Upper lobe of right lung (tissue), 1 donor: Measurements from ENCODE around the gene MAP3K5. TPM values are rescaled to one million over a fixed set of nuclear protein-coding genes. Genes with fewer than 3 reads are reported as not detected.

Experiments
- ATAC-seq: fragments of 200-7000 bp; cut with Tn5 transposase; one replicate; pipeline ENCODE4 v1.9.1; 2020; ENCODE audit warnings: mild to moderate bottlenecking, moderate library complexity
- DNase-seq: peaks from one replicate; pipeline ENCODE4 v3.0.0-alpha.2; 2020
- H3K27ac ChIP-seq: fragments of 200-600 bp; one replicate; pipeline ENCODE4 v1.8.0; 2022
- H3K27me3 ChIP-seq: fragments of 200-600 bp; one replicate; pipeline ENCODE4 v1.8.0; 2022; ENCODE audit warnings: mild to moderate bottlenecking
- H3K36me3 ChIP-seq: fragments of 200-600 bp; one replicate; pipeline ENCODE4 v1.8.0; 2022
- H3K4me1 ChIP-seq: fragments of 200-600 bp; one replicate; pipeline ENCODE4 v1.8.0; 2022
- H3K4me3 ChIP-seq: fragments of 200-600 bp; one replicate; pipeline ENCODE4 v1.8.0; 2022; ENCODE audit warnings: mild to moderate bottlenecking
- H3K9me3 ChIP-seq: fragments of 200-600 bp; one replicate; pipeline ENCODE4 v1.8.0; 2022
- intact Hi-C: fragments of 100-400 bp; cut with DNase I; formaldehyde crosslinking; loops from one replicate; pipeline ENCODE4 v1.11.0; 2022
- total RNA-seq: library from RNA; stranded (reverse); fragmentation: NEBNext Ultra II Directional; extraction: Animal tissue kit (Norgen Biotek cat#: 25700); gene quantifications from one replicate; pipeline ENCODE4 v1.2.1, GENCODE V29; 2021
- TF ChIP-seq, protein P1 (sequence below): fragments of 200-600 bp; IDR thresholded peaks from one replicate; pipeline ENCODE4 v1.8.0; 2022; ENCODE audit warnings: antibody characterized with exemption
- donor health status: DM: no; HTN: yes; CAD: no; lungs with severe emphysema.

MAP3K5 gene
- total RNA-seq, 1 donor from 2014 or later, result 32.5 TPM

- no peaks in the 10 kb centered on the region for H3K27me3 ChIP-seq
- H3K4me3 ChIP-seq, result no peak overlapping the region
- no peaks in the 10 kb centered on the region for H3K9me3 ChIP-seq
- no peak for ATAC-seq
- no peak overlapping the region for H3K27ac ChIP-seq
- TF ChIP-seq, protein P1, sequence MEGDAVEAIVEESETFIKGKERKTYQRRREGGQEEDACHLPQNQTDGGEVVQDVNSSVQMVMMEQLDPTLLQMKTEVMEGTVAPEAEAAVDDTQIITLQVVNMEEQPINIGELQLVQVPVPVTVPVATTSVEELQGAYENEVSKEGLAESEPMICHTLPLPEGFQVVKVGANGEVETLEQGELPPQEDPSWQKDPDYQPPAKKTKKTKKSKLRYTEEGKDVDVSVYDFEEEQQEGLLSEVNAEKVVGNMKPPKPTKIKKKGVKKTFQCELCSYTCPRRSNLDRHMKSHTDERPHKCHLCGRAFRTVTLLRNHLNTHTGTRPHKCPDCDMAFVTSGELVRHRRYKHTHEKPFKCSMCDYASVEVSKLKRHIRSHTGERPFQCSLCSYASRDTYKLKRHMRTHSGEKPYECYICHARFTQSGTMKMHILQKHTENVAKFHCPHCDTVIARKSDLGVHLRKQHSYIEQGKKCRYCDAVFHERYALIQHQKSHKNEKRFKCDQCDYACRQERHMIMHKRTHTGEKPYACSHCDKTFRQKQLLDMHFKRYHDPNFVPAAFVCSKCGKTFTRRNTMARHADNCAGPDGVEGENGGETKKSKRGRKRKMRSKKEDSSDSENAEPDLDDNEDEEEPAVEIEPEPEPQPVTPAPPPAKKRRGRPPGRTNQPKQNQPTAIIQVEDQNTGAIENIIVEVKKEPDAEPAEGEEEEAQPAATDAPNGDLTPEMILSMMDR, result no peak
- H3K4me1 ChIP-seq, result peaks cover 58% of the 10 kb centered on the region
- DNase-seq, result no peak
- intact Hi-C loops, result no loop called here
- H3K36me3 ChIP-seq, result no peaks in the 10 kb centered on the region
Measured at GRCh38 chr6:136777651-136778050, 14.6 kb downstream of the MAP3K5 start.

DNA sequence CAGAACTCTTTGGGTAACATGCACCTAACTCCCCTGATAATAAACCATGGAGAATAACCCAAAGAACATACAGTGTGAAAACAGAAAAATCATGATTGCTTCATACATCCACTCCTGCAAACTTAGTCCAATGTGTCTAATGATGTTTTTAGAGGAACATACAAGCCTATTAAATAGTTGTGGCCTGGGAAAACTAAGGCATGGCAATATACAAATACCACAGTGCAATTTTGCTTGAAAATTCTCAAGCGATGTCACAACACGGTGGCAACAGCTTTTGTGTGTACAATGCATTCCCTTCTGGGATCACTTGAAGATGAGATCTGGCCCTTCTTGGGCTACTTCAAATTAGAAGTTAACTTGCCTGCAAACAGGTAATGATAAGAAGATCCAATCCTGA lies 16.7 kb downstream of the MAP3K5 start:
- no peak for DNase-seq
- ATAC-seq, result peak; percentile 62
- Histone ChIP-seq H3K9me3 (no peaks in the 10 kb centered on the region), H3K36me3 (no peaks in the 10 kb centered on the region), H3K4me3 (no peak overlapping the region), H3K27ac (no peak overlapping the region), H3K4me1 (peaks cover 58% of the 10 kb centered on the region), H3K27me3 (no peaks in the 10 kb centered on the region)
- TF ChIP-seq, protein P1, result no peak
- intact Hi-C loops, result no loop called here

- H3K27ac ChIP-seq, result peak overlapping the region; percentile 26
- no peaks in the 10 kb centered on the region for H3K9me3 ChIP-seq
- ATAC-seq, result no peak
- TF ChIP-seq, protein P1, result no peak
- H3K4me1 ChIP-seq, result peaks cover 54% of the 10 kb centered on the region
- no peak overlapping the region for H3K4me3 ChIP-seq
- intact Hi-C loops, result no loop called here
- no peak for DNase-seq
- H3K36me3 ChIP-seq, result no peaks in the 10 kb centered on the region
- no peaks in the 10 kb centered on the region for H3K27me3 ChIP-seq
Measured at GRCh38 chr6:136775081-136775480, 17.2 kb downstream of the MAP3K5 start.

- TF ChIP-seq, protein P1, result no peak
- Histone ChIP-seq H3K4me1 (peaks cover 47% of the 10 kb centered on the region), H3K27ac (peak overlapping the region; percentile 59), H3K4me3 (no peak overlapping the region), H3K36me3 (no peaks in the 10 kb centered on the region), H3K27me3 (no peaks in the 10 kb centered on the region), H3K9me3 (no peaks in the 10 kb centered on the region)
- DNase-seq, result no peak
- no peak for ATAC-seq
- intact Hi-C loops, result no loop called here
Measured at GRCh38 chr6:136774228-136775041, 17.8 kb downstream of the MAP3K5 start.

DNA sequence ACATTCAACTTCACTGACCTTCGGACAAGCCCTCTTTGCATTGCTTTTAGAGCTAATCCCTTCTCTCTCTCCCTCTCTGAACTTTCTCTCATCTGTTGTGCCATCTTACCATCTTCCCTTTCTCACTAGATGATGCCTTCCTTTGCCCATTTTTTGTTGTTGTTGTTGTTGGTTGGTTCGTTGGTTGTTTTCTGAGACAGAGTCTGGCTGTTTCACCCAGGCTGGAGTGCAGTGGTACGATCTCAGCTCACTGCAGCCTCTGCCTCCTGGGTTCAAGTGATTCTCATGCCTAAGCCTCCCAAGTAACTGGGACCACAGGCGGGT lies 18.8 kb downstream of the MAP3K5 start:
- Histone ChIP-seq H3K36me3 (no peaks in the 10 kb centered on the region), H3K9me3 (no peaks in the 10 kb centered on the region), H3K4me3 (no peak overlapping the region), H3K27me3 (no peaks in the 10 kb centered on the region), H3K27ac (no peak overlapping the region), H3K4me1 (peaks cover 47% of the 10 kb centered on the region)
- intact Hi-C loops, result no loop called here
- TF ChIP-seq, protein P1, result no peak
- ATAC-seq (no peak), DNase-seq (no peak)
